HG03432 (cell line): ENCODE data around the gene UBAP2L.
"Not testable (repeated sequence)": the region's sequence is repeated elsewhere in the genome, so short reads cannot be mapped to it uniquely, and the experiment has no call there.

ENCODE experiments used
- ATAC-seq: cut with Tn5 transposase; IDR thresholded peaks from one replicate; pipeline ENCODE4 v1.9.1; 2021; ENCODE audit warnings: mild to moderate bottlenecking, moderate library complexity; ENCODE audit not compliant: unreplicated experiment

Gene UBAP2L

DNA sequence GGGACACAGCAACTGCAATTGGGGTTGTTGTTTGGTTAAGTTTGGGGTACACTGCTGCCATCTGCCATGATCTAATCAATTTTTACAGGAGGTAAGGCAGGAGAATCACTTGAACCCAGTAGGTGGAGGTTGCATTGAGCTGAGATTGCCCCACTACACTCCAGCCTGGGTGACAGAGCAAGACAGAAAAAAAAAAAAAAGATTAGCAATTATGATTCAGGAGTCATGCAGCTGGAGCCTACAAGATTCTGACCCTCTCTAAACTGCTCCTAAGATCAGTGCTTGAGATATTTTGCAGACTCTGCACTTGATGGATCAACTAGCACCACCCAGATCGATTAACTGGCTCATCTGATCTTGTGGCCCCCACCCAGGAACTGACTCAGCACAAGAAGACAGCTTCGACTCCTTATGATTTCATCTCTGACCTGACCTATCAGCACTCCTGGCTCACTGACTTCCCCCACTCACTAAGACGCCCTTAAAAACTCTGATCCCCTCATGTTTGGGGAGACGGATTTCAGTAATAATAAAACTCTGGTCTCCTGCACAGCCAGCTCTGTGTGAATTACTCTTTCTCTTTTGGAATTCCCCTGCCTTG, 87.0 kb downstream of the UBAP2L start:
- not testable (repeated sequence) for ATAC-seq

DNA sequence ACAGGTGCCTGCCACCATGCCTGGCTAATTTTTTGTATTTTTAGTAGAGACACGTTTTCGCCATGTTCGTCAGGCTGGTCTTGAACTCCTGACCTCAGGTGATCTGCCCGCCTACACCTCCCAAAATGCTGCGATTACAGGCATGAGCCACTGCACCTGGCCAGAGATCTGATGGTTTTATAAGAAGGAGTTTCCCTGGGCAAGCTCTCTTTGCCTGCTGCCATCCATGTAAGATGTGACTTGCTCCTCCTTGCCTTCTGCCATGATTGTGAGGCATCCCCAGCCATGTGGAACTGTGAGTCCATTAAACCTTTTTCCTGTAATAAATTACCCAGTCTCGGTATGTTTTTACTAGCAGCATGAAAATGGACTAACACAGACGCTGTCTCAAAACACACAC, 88.4 kb downstream of the UBAP2L start:
- not testable (repeated sequence) for ATAC-seq

DNA sequence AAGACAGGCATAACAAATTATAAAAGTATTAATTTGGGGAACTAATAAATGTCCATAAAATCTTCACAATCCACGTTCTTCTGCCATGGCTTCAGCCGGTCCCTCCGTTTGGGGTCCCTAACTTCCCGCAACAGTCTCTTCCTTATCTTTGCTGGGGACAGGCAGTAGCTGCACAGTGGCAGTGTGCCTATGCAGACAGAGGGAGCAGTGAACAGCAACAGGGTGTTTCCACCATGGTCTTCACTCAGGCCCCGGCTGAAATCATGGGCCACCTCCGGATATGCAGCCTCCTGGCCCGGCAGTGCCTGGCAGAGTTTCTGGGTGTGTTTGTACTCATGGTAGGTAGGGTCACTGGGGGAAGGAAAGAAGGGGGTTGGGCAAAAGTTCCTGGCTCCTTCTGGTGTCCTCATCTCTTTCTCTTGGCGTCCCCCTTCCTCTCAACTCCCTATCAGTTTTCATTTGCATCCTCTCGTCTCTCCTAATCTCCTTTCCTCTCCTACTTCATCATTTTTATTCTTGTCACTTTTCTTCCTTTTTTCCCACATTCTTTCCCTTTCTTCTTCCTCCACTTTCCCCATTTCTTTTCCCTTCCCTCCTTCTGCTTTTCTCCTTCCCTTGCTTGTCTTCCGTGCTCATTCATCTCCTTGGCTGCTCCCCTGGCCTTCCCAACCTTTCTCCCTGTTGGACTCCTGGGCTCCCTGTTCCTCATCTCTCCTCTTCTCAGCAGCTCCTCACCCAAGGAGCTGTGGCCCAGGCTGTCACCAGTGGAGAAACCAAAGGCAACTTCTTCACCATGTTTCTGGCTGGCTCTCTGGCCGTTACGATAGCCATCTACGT, 91.7 kb downstream of the UBAP2L start:
- ATAC-seq = not testable (repeated sequence)

DNA sequence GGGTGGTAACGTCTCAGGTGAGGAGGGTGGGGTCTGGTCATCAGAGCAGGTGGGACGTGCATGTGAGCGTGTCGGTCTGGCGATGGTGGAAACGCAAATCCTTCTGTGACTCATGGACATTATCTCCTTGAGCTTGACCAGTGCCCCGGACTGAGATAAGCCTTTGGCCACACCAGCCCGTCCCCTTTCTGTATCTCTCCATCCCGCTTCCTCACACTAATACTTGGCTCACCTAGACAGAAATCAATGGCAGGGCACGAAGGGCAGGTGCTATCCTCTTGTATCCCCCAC, 92.3 kb downstream of the UBAP2L start:
- ATAC-seq = no peak

DNA sequence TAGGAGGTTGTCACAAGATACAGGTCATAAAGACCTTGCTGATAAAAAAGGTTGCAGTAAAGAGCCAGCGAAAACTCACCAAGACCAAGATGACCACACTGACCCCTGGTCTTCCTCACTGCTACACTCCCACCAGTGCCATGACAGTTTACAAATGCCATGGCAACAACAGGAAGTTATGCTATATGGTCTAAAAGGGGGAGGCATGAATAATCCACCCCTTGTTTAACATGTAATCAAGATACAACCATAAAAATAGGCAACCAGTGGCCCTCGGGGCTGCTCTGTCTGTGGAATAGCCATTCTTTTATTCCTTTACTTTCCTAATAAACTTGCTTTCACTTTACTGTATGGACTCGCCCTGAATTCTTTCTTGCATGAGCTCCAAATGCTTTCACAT, 93.5 kb downstream of the UBAP2L start:
- not testable (repeated sequence) for ATAC-seq

DNA sequence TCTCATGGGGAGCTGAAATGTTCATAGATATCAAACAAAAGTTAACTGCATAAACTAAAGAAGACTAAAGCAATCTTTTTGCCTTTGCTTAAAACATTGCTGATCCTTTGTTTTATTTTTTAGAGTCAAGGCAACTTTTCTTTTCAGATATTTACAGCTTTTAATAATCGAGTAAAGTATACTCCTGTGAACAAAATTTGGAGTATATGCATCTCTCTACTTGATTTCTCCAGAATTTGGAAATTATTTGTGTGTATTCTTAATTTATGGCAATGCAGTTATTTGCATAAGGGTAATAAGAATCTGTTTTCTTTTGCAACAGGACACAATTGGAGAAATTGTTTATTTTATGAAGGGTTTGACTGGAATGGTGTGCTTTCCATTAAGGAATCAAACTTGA, 95.9 kb downstream of the UBAP2L start:
- ATAC-seq = no peak

DNA sequence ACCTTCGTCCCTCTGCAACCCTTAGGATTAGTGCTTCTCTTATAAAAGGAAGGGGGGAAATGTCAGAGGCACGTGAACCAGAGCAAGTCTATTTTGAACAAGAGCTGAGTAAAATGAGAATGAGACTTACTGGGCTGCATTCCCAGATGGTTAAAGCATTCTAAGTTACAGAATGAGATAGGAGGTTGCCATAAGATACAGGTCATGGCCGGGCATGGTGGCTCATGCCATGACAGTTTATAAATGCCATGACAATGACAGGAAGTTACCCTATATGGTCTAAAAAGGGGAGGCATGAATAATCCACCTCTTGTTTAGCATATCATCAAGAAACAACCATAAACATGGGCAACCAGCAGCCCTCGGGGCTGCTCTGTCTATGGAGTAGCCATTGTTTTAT, 97.6 kb downstream of the UBAP2L start:
- no peak for ATAC-seq
